DLD1 (cell line): ENCODE results near the gene ZRSR2.

ENCODE experiments used
- in situ Hi-C: cut with HindIII; loops from 2 replicates; pipeline ENCODE4 v1.10.0; 2017; ENCODE audit warnings: low sequenced_read_pairs

The ZRSR2 gene

GRCh38 chrX:15849555-15849954, 59.3 kb downstream of the ZRSR2 start:
- in situ Hi-C loops = no loop called here

GRCh38 chrX:15853586-15854079, 63.3 kb downstream of the ZRSR2 start:
- in situ Hi-C loops = no loop called here

DNA sequence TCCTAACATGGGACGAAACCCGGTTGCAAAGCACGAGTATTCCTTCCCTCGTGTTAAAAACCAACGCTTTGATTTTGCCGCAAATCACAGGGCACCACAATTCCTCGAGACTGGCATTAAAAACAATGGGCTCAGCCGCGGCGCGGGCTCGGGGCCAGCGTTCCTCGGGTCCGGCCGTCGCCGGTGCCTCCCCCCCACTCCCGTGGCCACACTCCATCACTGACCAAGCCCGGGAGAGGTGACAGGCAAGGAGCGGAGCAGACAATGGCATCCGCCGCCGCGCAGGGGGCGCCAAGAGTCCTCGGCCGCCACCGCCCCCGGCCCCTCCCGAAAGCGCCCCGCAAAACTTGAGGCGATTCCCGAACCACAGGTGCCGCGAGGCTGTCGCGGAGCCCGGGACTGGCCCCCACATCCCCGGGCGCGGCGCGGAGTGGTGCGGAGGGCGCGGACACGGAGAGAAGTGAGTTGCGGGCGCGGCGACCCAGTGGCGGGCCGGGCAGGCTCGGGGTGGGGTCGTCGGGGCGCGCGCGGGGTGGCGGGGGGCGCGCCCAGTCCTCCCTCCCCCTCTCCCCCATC, 63.9 kb downstream of the ZRSR2 start:
- in situ Hi-C loops = no loop called here

- in situ Hi-C loops = no loop called here
These were observed 64.7 kb downstream of the ZRSR2 start, which contains the start of gene AP1S2 for GRCh38 chrX:15854712-15855567. Gene AP1S2, minus strand, starts transcription at chrX:15854813. Its CDS starts 2,289 bp downstream, at chrX:15852524.

GRCh38 chrX:15855568-15856221, 65.4 kb downstream of the ZRSR2 start:
- in situ Hi-C loops = no loop called here

DNA sequence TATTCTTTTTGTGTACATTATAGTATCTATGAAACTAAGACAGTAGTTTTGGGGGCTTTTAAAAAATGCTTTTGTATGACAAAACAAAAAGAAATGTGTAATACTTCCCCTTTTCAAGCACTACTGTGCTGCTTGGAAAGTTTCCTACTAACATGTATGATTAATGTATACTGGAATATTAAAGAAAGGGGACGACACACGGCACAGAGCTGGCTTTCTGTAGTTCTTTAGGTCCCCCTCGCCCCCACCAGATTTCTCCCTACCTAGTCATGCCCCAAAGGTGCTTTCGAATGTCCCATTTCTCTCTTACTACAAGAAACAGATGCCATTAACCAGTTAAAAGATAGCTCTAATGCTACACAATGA, 65.9 kb downstream of the ZRSR2 start:
- in situ Hi-C loops = no loop called here

DNA sequence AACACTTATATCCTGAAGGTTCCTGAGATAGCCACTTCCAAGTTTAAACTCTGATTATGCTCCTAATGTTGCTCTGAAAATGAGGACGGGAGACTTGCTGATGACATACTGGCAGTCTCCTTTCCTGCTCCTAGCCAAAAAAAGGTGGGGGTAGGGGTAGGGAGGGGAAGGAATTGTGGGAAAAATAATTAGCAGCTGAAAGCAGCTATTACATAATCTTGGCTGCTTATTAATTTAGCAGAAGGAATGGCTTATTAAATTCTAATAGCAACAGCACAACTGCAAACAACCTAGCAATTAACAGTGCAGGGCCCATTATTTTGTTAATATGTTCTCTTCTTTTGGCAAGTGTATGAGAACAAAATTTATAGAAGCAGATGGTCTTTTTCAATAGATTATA, 66.4 kb downstream of the ZRSR2 start:
- in situ Hi-C loops = no loop called here

- in situ Hi-C loops = no loop called here
These were observed 67.8 kb downstream of the ZRSR2 start for GRCh38 chrX:15858051-15858450.

- in situ Hi-C loops = no loop called here
These were observed 70.6 kb downstream of the ZRSR2 start for GRCh38 chrX:15860921-15861320.

- in situ Hi-C loops = no loop called here
These were observed 73.7 kb downstream of the ZRSR2 start for GRCh38 chrX:15864023-15864422.

DNA sequence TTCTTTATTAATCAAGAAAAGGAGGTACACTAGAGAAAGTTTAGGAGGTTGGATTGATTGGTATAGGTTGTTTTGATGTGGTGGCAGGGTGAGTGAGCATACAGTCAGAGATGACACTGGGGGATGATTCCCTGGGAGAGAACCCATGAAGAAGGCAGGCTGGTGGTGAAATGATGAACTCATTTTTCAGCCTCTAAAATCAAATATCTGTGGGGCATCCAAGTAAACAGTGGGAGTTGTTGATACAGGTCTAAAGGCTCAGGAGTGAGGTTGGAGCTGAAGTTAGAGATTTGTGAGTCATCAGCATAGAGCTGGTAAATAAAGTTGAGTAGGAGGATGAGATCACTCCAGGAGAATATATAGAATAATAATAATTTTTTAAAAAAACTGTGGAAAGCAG, 74.3 kb downstream of the ZRSR2 start:
- in situ Hi-C loops = no loop called here

DNA sequence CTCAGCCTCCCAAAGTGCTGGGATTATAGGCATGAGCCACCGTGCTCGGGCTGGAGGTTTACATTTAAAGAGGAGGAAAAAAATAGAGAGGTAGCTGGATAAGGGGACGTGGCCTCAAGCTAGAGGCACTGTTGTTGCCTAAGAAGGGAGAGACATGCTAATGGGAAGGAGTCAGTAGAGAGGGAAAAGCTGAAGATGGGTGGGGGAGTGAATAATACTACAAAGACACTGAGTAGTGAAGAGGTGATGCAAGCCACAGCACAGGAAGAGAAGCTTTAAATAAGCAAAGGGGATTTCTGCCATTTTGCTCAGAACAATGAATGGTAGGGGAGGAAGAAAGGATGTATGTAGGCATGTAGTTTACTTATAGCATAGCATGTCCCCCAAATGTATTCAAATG, 75.9 kb downstream of the ZRSR2 start:
- in situ Hi-C loops = no loop called here

DNA sequence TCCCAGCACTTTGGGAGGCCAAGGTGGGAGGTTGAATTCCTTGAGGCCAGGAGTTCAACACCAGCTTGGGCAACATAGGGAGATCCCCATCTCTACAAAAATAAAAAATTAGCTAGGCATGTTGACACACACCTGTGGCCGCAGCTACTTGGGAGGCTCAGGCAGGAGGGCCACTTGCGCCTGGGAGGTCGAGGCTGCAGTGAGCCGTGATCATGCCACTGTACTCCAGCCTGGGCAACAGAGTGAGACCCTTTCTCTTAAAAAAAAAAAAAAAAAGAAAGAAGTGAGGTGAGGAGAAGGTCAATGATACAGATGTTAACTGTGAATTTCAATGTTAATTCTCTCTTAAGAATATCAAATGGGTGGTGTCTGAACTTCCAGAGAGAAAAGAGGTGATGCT, 79.4 kb downstream of the ZRSR2 start:
- in situ Hi-C loops = no loop called here

DNA sequence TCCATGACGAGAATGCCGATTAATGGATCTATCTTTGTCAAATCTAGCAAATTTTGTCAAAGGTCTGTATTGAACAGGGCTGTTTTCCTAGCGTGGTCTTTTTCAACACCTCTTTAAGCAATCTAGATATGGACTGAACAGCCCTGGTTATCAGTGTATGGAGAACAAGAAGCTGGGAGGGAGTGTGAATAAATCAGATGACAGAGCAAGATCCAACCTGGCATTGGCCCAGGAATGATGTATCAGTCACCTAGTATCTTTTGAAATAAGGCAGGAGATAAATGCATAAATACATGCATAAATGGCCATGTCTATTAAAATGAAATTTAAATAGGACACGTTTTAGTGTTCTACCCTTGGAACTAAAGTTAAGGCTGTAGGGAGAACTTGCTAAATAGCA, 80.0 kb downstream of the ZRSR2 start:
- in situ Hi-C loops = no loop called here
